OCI-LY7 (cell line): ENCODE data around the gene AWAT1.

ENCODE experiments used
- CTCF ChIP-seq: fragments of 200-600 bp; sonication (generic); conservative IDR thresholded peaks from 2 replicates; pipeline ENCODE4 v1.5.1; 2014; ENCODE audit warnings: mild to moderate bottlenecking, antibody characterized with exemption, low read length, moderate library complexity, mixed read lengths
- EZH2phosphoT487 ChIP-seq: fragments of 200-600 bp; sonication (generic); IDR thresholded peaks from 2 replicates; pipeline ENCODE4 v1.6.1; 2018; ENCODE audit warnings: low read depth, borderline replicate concordance, mild to moderate bottlenecking, mixed run types, antibody characterized with exemption, low read length, moderate library complexity, mixed read lengths

- TF ChIP-seq CTCF (no peak), EZH2phosphoT487 (no peak)
Observed at GRCh38 chrX:70234355-70234754, at the start of gene AWAT1.
